Activated naive CD4-positive, alpha-beta T cell treated with anti-CD3 and anti-CD28 coated beads for 36 hours (primary cell): ENCODE results near the gene NECTIN2. TPM values are rescaled to one million over a fixed set of nuclear protein-coding genes. Genes with fewer than 3 reads are reported as not detected.

ENCODE experiments used
- CTCF ChIA-PET: fragments of 350-600 bp; sonication (Branson Sonifier 250); formaldehyde crosslinking; loops from one replicate; lab custom pipeline; 2021; ENCODE audit warnings: antibody characterized with exemption; lab: Charles Lee
- DNase-seq: peaks from one replicate; pipeline ENCODE4 v3.0.0-alpha.2; 2020
- H3K27ac Mint-ChIP-seq: one replicate; pipeline ENCODE4 v1.8.0; 2021; ENCODE audit warnings: mild to moderate bottlenecking, mixed read lengths
- H3K27me3 Mint-ChIP-seq: one replicate; pipeline ENCODE4 v1.8.0; 2021; ENCODE audit warnings: low read depth, mixed read lengths
- H3K36me3 Mint-ChIP-seq: one replicate; pipeline ENCODE4 v1.8.0; 2021; ENCODE audit warnings: low read depth, mixed read lengths
- H3K4me1 Mint-ChIP-seq: one replicate; pipeline ENCODE4 v1.8.0; 2021; ENCODE audit warnings: low read depth, mixed read lengths
- H3K4me3 Mint-ChIP-seq: one replicate; pipeline ENCODE4 v1.8.0; 2021; ENCODE audit warnings: mild to moderate bottlenecking, moderate library complexity, mixed read lengths
- H3K9me3 Mint-ChIP-seq: one replicate; pipeline ENCODE4 v1.8.0; 2021; ENCODE audit warnings: mixed read lengths
- intact Hi-C: fragments of 100-400 bp; cut with micrococcal nuclease; formaldehyde crosslinking; loops from one replicate; pipeline ENCODE4 v1.15.1; 2023
- total RNA-seq, 2 experiments: library from RNA; stranded (reverse); gene quantifications; one replicate each; pipeline ENCODE4 v1.2.3, GENCODE V29; 2021

Gene NECTIN2
- total RNA-seq, 2 experiments from 2014 or later = 0.88 to 1.1 TPM

DNA sequence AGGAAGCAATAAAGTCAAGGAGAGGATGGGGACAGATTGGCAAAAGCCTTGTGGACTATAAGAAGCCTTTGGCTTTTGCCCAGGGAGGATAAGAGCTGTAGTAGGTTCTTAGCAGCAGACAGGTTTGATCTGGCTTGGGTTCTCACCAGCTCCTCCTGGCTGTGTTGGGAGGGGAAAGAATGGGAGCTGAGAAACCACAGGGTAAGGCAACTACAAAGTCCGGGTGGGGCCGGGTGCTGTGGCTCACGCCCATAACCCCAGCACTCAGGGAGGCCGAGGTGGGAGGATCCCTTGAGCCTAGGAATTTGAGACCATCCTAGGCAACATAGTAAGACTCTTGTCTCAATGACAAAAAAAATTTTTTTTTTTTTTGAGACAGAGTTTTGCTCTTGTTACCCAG, 20.6 kb downstream of the NECTIN2 start:
- Mint-ChIP-seq H3K4me3 (no peak overlapping the region), H3K27me3 (no peaks in the 10 kb centered on the region), H3K27ac (no peak overlapping the region), H3K36me3 (no peaks in the 10 kb centered on the region), H3K9me3 (no peaks in the 10 kb centered on the region), H3K4me1 (no peaks in the 10 kb centered on the region)
- CTCF ChIA-PET = interaction anchor here (0.6 to 1.3 kb wide), 2 partner anchors 9 to 172 kb away, joined by 3 read pairs; no protein-coding TSS in a partner anchor
- DNase-seq = no peak
- intact Hi-C loops = no loop called here

DNA sequence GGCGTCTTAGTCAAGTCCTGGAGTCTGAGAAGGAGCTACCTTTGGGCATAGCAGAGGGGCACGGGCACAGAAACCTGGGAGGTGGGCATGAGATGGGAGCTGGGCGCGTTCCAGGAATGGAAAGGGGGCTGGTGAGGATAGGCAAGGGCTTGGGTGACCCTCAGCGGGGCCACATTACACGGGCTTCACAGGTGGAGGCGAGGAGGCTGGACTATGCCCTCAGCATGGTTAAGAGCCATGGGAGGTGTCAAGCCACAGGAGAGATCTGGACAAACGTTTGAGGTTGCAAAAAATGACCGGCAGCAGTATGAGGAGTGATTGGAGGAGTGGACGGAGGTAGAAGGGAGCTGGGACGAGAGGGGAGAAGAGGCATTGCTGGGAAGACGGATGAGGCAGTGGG, 21.5 kb downstream of the NECTIN2 start:
- H3K4me1 Mint-ChIP-seq = no peaks in the 10 kb centered on the region
- intact Hi-C loops = no loop called here
- no peaks in the 10 kb centered on the region for H3K36me3 Mint-ChIP-seq
- no peak overlapping the region for H3K4me3 Mint-ChIP-seq
- no peaks in the 10 kb centered on the region for H3K9me3 Mint-ChIP-seq
- no peak for DNase-seq
- CTCF ChIA-PET = no interaction called here
- H3K27me3 Mint-ChIP-seq = no peaks in the 10 kb centered on the region
- H3K27ac Mint-ChIP-seq = no peak overlapping the region

DNA sequence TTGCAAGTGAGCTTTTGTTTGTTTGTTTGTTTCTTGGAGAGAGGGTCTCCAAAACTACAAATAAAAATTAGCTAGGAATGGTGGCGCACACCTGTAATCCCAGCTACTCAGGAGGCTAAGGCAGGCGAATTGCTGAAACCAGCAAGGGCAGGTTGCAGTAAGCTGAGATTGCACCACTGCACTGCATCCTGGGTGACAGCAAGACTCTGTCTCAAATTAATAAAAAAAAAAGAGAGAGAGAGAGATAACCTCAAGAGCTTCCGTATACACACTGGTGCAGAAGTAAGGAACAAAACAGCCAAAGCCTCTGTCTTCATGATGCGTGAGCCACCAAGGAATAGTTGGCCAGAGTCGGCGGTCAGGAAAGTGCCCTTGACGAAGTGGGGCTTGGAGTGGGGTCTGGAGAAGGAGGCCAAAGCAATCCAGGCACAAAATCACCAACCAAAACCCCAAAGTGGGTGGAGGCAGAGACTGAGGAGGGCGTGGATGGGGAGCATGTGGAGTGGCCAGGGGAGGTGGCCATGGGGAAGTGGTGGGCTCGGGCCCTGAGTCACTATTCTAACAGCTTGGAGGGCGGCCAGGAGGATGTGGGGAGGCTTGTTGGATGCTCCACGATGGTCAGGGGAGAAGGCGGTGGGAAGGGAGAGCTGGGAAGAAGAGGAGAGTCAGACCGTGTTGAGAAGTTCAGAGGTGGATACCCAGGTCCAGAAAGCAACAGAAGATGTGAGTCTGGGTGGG, 23.8 kb downstream of the NECTIN2 start:
- Mint-ChIP-seq H3K27ac (no peak overlapping the region), H3K36me3 (no peaks in the 10 kb centered on the region), H3K4me1 (no peaks in the 10 kb centered on the region), H3K4me3 (no peak overlapping the region), H3K9me3 (no peaks in the 10 kb centered on the region), H3K27me3 (no peaks in the 10 kb centered on the region)
- intact Hi-C loops = no loop called here
- CTCF ChIA-PET = no interaction called here
- DNase-seq = no peak

DNA sequence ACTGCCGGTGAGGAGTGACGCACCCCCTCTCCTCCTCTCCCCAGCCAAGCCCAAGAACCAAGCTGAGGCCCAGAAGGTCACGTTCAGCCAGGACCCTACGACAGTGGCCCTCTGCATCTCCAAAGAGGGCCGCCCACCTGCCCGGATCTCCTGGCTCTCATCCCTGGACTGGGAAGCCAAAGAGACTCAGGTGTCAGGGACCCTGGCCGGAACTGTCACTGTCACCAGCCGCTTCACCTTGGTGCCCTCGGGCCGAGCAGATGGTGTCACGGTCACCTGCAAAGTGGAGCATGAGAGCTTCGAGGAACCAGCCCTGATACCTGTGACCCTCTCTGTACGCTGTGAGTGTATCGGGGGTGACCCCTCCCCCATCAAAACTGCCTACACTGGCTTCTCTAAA, 25.7 kb downstream of the NECTIN2 start:
- no peak overlapping the region for H3K4me3 Mint-ChIP-seq
- no peaks in the 10 kb centered on the region for H3K36me3 Mint-ChIP-seq
- no peaks in the 10 kb centered on the region for H3K4me1 Mint-ChIP-seq
- intact Hi-C loops = no loop called here
- H3K9me3 Mint-ChIP-seq = no peaks in the 10 kb centered on the region
- no peaks in the 10 kb centered on the region for H3K27me3 Mint-ChIP-seq
- CTCF ChIA-PET = no interaction called here
- H3K27ac Mint-ChIP-seq = no peak overlapping the region
- DNase-seq = no peak

DNA sequence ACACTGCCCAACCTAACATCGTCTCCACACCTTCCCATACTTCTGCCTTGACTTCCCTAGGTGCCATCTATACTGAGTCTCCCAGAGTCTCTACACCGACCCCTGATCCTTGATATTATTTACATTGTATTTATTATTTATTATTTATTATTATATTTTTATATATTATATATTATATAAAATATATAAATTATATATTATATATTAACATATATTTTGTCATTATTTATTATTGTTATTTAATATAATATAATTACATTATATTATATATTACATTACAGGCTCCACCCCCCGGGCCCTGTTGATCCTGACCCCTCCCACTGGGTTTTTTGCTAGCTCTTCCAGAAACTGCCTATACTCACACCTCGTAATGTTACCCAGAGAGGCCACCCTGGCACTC, 26.6 kb downstream of the NECTIN2 start:
- H3K4me1 Mint-ChIP-seq = peaks cover 4% of the 10 kb centered on the region
- CTCF ChIA-PET = interaction anchor here (0.6 kb wide), 1 partner anchor 117 kb away, joined by 3 read pairs; no protein-coding TSS in a partner anchor
- H3K36me3 Mint-ChIP-seq = no peaks in the 10 kb centered on the region
- no peaks in the 10 kb centered on the region for H3K9me3 Mint-ChIP-seq
- intact Hi-C loops = no loop called here
- H3K27ac Mint-ChIP-seq = no peak overlapping the region
- H3K4me3 Mint-ChIP-seq = no peak overlapping the region
- DNase-seq = no peak
- H3K27me3 Mint-ChIP-seq = no peaks in the 10 kb centered on the region

DNA sequence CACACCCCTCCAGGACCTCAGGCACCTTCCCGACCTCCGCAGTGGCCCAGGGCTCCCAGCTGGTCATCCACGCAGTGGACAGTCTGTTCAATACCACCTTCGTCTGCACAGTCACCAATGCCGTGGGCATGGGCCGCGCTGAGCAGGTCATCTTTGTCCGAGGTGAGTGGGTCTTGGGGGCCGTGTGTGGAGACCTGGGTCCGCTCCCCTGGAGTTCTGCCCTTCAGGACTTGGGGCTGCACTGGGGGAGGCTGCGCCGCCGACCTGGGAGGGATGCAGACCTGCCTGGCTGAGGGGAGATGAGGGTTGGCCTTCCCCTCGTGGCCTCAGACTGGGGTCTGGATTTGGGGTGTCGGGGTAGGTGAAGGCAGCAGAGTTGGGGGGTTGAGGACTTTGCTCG, 28.2 kb downstream of the NECTIN2 start:
- CTCF ChIA-PET = no interaction called here
- H3K27me3 Mint-ChIP-seq = no peaks in the 10 kb centered on the region
- no peaks in the 10 kb centered on the region for H3K9me3 Mint-ChIP-seq
- intact Hi-C loops = no loop called here
- peaks cover 4% of the 10 kb centered on the region for H3K4me1 Mint-ChIP-seq
- H3K27ac Mint-ChIP-seq = no peak overlapping the region
- DNase-seq = no peak
- H3K36me3 Mint-ChIP-seq = no peaks in the 10 kb centered on the region
- H3K4me3 Mint-ChIP-seq = no peak overlapping the region

DNA sequence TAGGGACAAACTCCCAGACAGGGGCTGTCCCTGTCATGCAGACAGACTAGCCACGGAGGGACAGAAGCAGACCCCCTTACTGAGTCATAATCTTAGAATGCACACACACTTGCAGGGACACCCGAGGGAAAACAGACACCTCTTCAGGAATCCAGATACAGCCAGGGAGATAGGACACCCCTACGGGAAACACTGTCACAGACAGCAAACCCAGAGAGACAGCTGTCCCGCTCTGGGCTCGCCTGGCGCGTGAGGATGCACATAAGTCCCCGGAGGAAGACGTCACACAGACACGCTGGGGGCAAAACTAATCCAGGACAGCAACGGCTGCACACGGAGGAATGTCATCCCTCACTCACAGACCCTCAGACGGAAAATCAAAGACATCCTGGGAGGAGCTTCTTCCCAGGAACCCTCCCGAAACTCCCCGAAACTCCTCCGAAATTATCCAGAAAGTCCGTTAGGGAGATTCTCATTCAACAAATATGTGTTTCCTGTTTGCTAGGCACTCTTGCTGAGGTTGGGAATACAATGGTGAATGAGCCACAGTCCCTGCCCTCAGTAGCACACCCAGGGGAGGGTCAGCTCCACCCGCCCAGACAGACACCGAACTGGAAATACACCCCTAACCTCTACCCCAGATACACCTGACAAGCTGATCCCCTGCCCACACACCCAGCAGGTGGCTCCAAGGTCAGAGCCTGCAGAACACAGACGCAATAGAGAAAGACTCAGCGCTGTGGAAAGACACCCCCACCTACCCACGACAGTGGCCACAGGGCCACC, 29.8 kb downstream of the NECTIN2 start:
- intact Hi-C loops = no loop called here
- Mint-ChIP-seq H3K27me3 (no peaks in the 10 kb centered on the region), H3K9me3 (no peaks in the 10 kb centered on the region), H3K4me1 (peaks cover 4% of the 10 kb centered on the region), H3K4me3 (no peak overlapping the region), H3K36me3 (no peaks in the 10 kb centered on the region), H3K27ac (no peak overlapping the region)
- CTCF ChIA-PET = no interaction called here
- DNase-seq = no peak

DNA sequence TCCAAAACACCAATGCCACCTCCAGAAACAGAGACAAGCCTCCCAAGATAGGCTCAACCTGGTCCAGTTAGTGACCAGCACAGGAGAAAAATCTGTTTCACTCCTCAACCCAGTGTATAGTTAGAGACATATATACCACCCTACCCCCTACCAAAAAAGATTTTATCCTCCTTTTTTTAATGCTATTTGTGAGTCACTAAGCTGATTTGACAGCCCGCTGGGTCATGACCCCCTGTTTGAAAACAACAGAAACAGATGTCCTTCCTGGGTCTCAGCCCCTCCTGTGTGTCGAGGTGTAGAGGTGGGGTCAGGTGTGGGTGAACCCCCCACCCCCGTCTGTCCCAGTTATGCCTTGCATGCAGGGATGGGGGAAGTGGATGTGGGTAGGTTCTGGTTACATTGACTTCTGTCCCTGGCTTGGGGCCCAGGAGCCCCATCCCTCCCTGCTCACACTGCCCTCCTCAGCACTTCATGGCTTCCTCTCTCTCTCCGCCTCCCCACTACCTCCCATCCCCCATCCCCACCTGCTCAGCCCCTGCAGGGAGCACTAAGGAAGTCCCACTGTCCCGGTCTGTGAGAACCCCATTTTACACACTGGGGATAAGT, 30.9 kb downstream of the NECTIN2 start:
- peaks cover 4% of the 10 kb centered on the region for H3K4me1 Mint-ChIP-seq
- no peak overlapping the region for H3K4me3 Mint-ChIP-seq
- intact Hi-C loops = no loop called here
- CTCF ChIA-PET = no interaction called here
- DNase-seq = no peak
- no peaks in the 10 kb centered on the region for H3K27me3 Mint-ChIP-seq
- no peaks in the 10 kb centered on the region for H3K9me3 Mint-ChIP-seq
- no peaks in the 10 kb centered on the region for H3K36me3 Mint-ChIP-seq
- H3K27ac Mint-ChIP-seq = no peak overlapping the region

DNA sequence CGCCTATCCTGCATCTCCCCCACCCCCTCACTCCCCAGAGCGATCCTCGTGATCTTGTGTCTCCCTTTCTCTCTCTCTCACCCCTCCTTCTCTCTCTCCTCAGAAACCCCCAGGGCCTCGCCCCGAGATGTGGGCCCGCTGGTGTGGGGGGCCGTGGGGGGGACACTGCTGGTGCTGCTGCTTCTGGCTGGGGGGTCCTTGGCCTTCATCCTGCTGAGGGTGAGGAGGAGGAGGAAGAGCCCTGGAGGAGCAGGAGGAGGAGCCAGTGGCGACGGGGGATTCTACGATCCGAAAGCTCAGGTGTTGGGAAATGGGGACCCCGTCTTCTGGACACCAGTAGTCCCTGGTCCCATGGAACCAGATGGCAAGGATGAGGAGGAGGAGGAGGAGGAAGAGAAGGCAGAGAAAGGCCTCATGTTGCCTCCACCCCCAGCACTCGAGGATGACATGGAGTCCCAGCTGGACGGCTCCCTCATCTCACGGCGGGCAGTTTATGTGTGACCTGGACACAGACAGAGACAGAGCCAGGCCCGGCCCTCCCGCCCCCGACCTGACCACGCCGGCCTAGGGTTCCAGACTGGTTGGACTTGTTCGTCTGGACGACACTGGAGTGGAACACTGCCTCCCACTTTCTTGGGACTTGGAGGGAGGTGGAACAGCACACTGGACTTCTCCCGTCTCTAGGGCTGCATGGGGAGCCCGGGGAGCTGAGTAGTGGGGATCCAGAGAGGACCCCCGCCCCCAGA, 32.2 kb downstream of the NECTIN2 start:
- Mint-ChIP-seq H3K27me3 (no peaks in the 10 kb centered on the region), H3K4me1 (peaks cover 4% of the 10 kb centered on the region), H3K4me3 (no peak overlapping the region), H3K9me3 (no peaks in the 10 kb centered on the region), H3K27ac (no peak overlapping the region), H3K36me3 (no peaks in the 10 kb centered on the region)
- intact Hi-C loops = no loop called here
- CTCF ChIA-PET = no interaction called here
- DNase-seq = no peak

DNA sequence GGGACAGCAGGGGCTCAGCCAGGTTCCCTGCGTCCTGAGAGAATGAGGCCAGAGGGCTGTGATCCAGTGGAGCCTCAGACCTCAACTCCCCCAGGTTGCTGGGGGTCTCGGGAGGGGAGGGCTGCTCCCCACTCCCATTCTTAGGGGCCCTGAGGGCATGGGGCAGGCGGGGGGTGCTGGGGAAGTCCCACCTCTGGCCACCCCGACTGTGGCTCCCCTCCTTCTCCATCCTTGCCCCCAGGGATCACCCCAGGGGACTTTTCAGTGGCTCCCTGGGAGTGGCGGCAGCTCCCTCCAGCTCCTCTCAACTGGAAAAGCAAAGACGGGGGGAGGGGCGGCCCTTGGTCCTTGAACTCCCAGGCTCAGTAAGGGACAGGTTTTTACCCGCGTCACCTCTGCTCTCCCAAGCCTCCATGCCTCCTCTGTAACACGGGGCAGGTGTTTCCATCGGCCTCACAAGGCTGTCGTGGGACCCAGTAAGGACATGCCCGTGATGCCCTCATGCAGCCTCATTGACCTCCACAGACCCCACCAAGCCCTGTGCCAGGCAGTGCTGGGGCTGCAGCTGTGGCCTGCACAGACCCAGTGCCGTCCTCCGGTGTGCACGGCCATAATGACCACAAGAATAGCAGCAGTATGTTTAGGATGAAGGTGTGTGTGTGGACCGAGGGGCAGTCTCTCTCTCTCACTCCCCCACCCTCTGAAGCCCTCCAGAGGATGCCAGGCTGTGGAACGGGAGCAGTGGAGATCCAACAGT, 33.4 kb downstream of the NECTIN2 start:
- intact Hi-C loops = no loop called here
- CTCF ChIA-PET = no interaction called here
- no peak for DNase-seq
- Mint-ChIP-seq H3K27ac (no peak overlapping the region), H3K4me1 (peaks cover 4% of the 10 kb centered on the region), H3K36me3 (no peaks in the 10 kb centered on the region), H3K9me3 (no peaks in the 10 kb centered on the region), H3K4me3 (no peak overlapping the region), H3K27me3 (no peaks in the 10 kb centered on the region)

DNA sequence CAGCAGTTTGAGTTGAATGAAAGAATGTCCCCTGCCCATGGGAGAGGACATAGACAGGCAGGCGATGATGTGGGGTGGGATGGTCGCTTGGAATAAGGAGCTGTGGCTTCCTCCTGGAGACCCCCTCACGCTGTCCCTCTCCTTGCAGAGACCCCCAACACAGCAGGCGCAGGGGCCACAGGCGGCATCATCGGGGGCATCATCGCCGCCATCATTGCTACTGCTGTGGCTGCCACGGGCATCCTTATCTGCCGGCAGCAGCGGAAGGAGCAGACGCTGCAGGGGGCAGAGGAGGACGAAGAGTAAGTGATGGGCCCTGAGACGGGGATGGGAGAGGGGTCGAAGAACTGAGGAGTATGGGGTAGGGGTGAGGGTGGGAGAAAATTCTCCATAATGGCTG, 36.0 kb downstream of the NECTIN2 start:
- H3K4me3 Mint-ChIP-seq = no peak overlapping the region
- DNase-seq = no peak
- no peaks in the 10 kb centered on the region for H3K9me3 Mint-ChIP-seq
- H3K36me3 Mint-ChIP-seq = no peaks in the 10 kb centered on the region
- no peak overlapping the region for H3K27ac Mint-ChIP-seq
- no peaks in the 10 kb centered on the region for H3K27me3 Mint-ChIP-seq
- intact Hi-C loops = no loop called here
- CTCF ChIA-PET = no interaction called here
- peaks cover 3% of the 10 kb centered on the region for H3K4me1 Mint-ChIP-seq
